ENCODE data around the gene SLC15A3. TPM values are rescaled to one million over a fixed set of nuclear protein-coding genes. Genes with fewer than 3 reads are reported as not detected.
"Not testable (repeated sequence)": the region's sequence is repeated elsewhere in the genome, so short reads cannot be mapped to it uniquely, and the experiment has no call there.

The SLC15A3 gene
- total and polyA plus RNA-seq, 8 donors: 2.0 to 25.3 (median 6.1) TPM

- Histone ChIP-seq H3K27me3 (no peaks in the 10 kb centered on the region), H3K4me1 (no peaks in the 10 kb centered on the region), H3K9me3 (no peaks in the 10 kb centered on the region), H3K4me3 (no peak overlapping the region), H3K27ac (no peak overlapping the region), H3K36me3 (no peaks in the 10 kb centered on the region)
- intact Hi-C loops (cut with DNase I): no loop called here
- no peak for DNase-seq
- no peak for TF ChIP-seq CTCF (IDR thresholded peaks at IDR 0.05)
- FAIRE-seq: no peak
- ATAC-seq: no peak
Observed at GRCh38 chr11:60977836-60978235, 25.9 kb upstream of the SLC15A3 start.

DNA sequence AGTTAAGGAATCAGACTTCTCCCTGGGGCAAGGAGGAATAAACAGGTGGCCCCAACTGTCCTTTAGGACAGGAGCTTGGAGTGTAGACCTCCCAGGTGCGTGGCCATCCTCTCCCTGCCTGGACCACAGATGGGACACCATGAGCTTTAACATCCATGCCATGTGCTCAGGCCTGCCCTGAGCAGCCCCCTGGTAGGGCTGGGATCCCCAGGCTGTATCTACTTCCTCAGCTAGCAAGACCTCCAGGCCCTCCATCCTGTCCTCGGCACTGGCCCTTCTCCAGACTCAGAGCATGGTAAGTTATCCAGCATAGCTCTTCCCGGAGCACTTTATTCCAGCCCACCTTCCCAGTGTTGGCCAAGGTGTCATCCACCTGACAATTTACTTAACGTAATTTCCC lies 25.2 kb upstream of the SLC15A3 start:
- WGBS, 2 donors: 85 to 87% methylated on average over 4 of the region's 4 CpGs
- no peak for TF ChIP-seq CTCF (IDR thresholded peaks at IDR 0.05)
- Histone ChIP-seq H3K4me1 (no peaks in the 10 kb centered on the region), H3K27ac (no peak overlapping the region), H3K36me3 (no peaks in the 10 kb centered on the region), H3K4me3 (no peak overlapping the region), H3K27me3 (no peaks in the 10 kb centered on the region), H3K9me3 (no peaks in the 10 kb centered on the region)
- intact Hi-C loops (cut with DNase I): no loop called here
- FAIRE-seq: no peak
- no peak for DNase-seq
- no peak for ATAC-seq

DNA sequence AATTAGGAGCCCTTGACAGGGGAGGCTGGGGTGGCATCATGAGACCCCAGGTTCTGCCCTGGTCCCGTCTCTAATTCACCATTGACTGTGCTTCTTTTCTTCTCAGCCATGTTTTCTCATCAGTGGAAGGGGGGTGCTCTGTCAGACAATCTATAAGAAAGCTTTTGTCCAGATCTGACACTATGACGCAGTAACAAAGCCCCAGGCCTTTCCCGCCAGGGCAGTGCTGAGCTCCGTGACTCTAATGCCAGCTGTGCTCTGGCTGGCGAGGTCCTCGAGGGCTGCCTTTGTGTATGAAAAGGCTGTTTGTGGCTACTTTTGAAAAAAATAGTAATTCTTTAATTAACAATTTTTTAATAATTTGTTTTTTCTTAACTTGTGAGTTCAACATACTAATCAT lies 22.8 kb upstream of the SLC15A3 start:
- Histone ChIP-seq H3K36me3 (no peaks in the 10 kb centered on the region), H3K4me1 (no peaks in the 10 kb centered on the region), H3K4me3 (no peak overlapping the region), H3K9me3 (no peaks in the 10 kb centered on the region), H3K27ac (no peak overlapping the region), H3K27me3 (no peaks in the 10 kb centered on the region)
- DNase-seq: no peak
- intact Hi-C loops (cut with DNase I): no loop called here
- TF ChIP-seq CTCF (IDR thresholded peaks at IDR 0.05): no peak
- WGBS, 2 donors: 90 to 92% methylated on average over 6 of the region's 6 CpGs
- ATAC-seq: no peak
- FAIRE-seq: no peak

GRCh38 chr11:60974316-60974715 lies 22.3 kb upstream of the SLC15A3 start:
- H3K9me3 ChIP-seq; H3K36me3 ChIP-seq; DNase-seq; ATAC-seq; H3K27ac ChIP-seq; H3K27me3 ChIP-seq; H3K4me1 ChIP-seq; intact Hi-C loops (cut with DNase I); H3K4me3 ChIP-seq; FAIRE-seq: not testable (repeated sequence)
- WGBS, 2 donors: 79 to 84% methylated on average over 13 of the region's 13 CpGs

DNA sequence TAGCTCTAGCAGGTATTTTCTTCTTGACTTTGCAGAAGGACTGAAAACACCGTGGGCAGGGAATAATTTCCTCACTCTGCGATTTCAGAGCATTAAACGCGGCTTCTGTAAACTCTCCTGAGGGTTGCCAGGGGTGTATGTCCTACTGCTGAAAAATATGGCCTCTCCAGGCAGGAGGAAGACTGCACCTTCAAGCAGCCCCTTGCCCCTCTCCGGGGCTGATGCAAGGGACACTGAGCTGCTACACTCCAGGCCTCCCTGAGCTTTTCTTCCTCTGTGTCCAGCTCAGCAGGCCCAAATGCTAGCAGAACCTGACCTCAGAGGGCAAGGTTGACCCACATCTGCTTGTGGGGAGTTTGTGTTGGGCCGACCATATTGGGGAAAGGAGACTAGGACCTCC lies 21.7 kb upstream of the SLC15A3 start:
- Histone ChIP-seq H3K36me3 (no peaks in the 10 kb centered on the region), H3K4me3 (no peak overlapping the region), H3K27me3 (no peaks in the 10 kb centered on the region), H3K4me1 (no peaks in the 10 kb centered on the region), H3K27ac (no peak overlapping the region), H3K9me3 (no peaks in the 10 kb centered on the region)
- ATAC-seq (no peak), DNase-seq (no peak), FAIRE-seq (no peak)
- 74 to 75% methylated on average over 6 of the region's 6 CpGs for WGBS, 2 donors
- TF ChIP-seq CTCF (IDR thresholded peaks at IDR 0.05): no peak
- intact Hi-C loops (cut with DNase I): no loop called here
